Left forelimb (tissue), 1 donor: ENCODE results near the gene APOL5.
"Not testable (repeated sequence)": the region's sequence is repeated elsewhere in the genome, so short reads cannot be mapped to it uniquely, and the experiment has no call there.

Experiments used
- DNase-seq: peaks from one replicate; pipeline ENCODE4 v3.0.0-alpha.2; 2018; ENCODE audit warnings: low spot score

APOL5 gene

GRCh38 chr22:35711336-35711735 is 6.3 kb upstream of the APOL5 start:
- DNase-seq = no peak

GRCh38 chr22:35712672-35713071 is 5.0 kb upstream of the APOL5 start:
- DNase-seq = no peak

GRCh38 chr22:35719212-35719875 is 1.7 kb downstream of the APOL5 start:
- no peak for DNase-seq

GRCh38 chr22:35721960-35722359 is 4.3 kb downstream of the APOL5 start:
- DNase-seq = no peak

- no peak for DNase-seq
These were observed 7.8 kb downstream of the APOL5 start for GRCh38 chr22:35725521-35725920.

GRCh38 chr22:35726398-35726797 is 8.7 kb downstream of the APOL5 start:
- DNase-seq = no peak

GRCh38 chr22:35726933-35727332 is 9.3 kb downstream of the APOL5 start:
- no peak for DNase-seq

- DNase-seq = no peak
These were observed 9.8 kb downstream of the APOL5 start for GRCh38 chr22:35727436-35727835.

- DNase-seq = no peak
These were observed 11.1 kb downstream of the APOL5 start for GRCh38 chr22:35728639-35729308.

GRCh38 chr22:35729309-35729698 is 11.6 kb downstream of the APOL5 start:
- no peak for DNase-seq

GRCh38 chr22:35731321-35731720 is 13.6 kb downstream of the APOL5 start:
- DNase-seq = no peak

- DNase-seq = no peak
These were observed 14.4 kb downstream of the APOL5 start for GRCh38 chr22:35732116-35732515.

GRCh38 chr22:35733036-35733435 is 15.4 kb downstream of the APOL5 start:
- no peak for DNase-seq

- DNase-seq = no peak
These were observed 16.3 kb downstream of the APOL5 start for GRCh38 chr22:35733791-35734516.

GRCh38 chr22:35734517-35734827 is 16.8 kb downstream of the APOL5 start:
- DNase-seq = no peak

- DNase-seq = no peak
These were observed 17.9 kb downstream of the APOL5 start for GRCh38 chr22:35735542-35735941.

- no peak for DNase-seq
These were observed 18.5 kb downstream of the APOL5 start for GRCh38 chr22:35736166-35736565.

- DNase-seq = no peak
These were observed 19.0 kb downstream of the APOL5 start for GRCh38 chr22:35736701-35737100.

GRCh38 chr22:35737886-35738285 is 20.2 kb downstream of the APOL5 start:
- not testable (repeated sequence) for DNase-seq

GRCh38 chr22:35739076-35739930 is 21.6 kb downstream of the APOL5 start:
- DNase-seq = no peak

- no peak for DNase-seq
These were observed 22.3 kb downstream of the APOL5 start for GRCh38 chr22:35739931-35740380.

GRCh38 chr22:35740616-35741015 is 22.9 kb downstream of the APOL5 start:
- no peak for DNase-seq
